IMR-90 (cell line): Measurements from ENCODE around the gene HDAC9. TPM values are rescaled to one million over a fixed set of nuclear protein-coding genes. Genes with fewer than 3 reads are reported as not detected.

Source experiments
- ATAC-seq: fragments of 200-7000 bp; cut with Tn5 transposase; 2 replicates; pipeline ENCODE4 v1.9.1; 2020; ENCODE audit warnings: low read depth, mild to moderate bottlenecking, moderate library complexity
- BruUV-seq: library from RNA; stranded (reverse); fragments of 400-500 nt; replicated peaks from 2 replicates; lab custom pipeline; 2021; lab: Mats Ljungman, UMichigan
- CTCF ChIA-PET: fragments of 300-600 bp; formaldehyde crosslinking; extraction: SDS; loops from one replicate; lab custom pipeline; 2021; ENCODE audit warnings: antibody characterized with exemption; lab: Yijun Ruan, JAX
- POLR2A ChIA-PET: fragments of 300-600 bp; sonication (Branson Sonifier 250); formaldehyde crosslinking; loops from one replicate; lab custom pipeline; 2022; ENCODE audit warnings: antibody characterized with exemption; ENCODE audit not compliant: unreplicated experiment; lab: Charles Lee
- DNase-seq: peaks from one replicate; pipeline ENCODE4 v3.0.0; 2013
- H2AFZ ChIP-seq: replicated peaks from 2 replicates; pipeline ENCODE3; 2013; ENCODE audit warnings: low read length, mild to moderate bottlenecking; ENCODE audit not compliant: poor library complexity
- H2AK5ac ChIP-seq: 2 replicates; pipeline ENCODE4 v1.6.1; 2013; ENCODE audit warnings: low read depth, low read length, inconsistent platforms
- H2AK9ac ChIP-seq: replicated peaks from 2 replicates; pipeline ENCODE3; 2013; ENCODE audit warnings: mild to moderate bottlenecking, low read depth, low read length, moderate library complexity; ENCODE audit not compliant: poor library complexity
- H2BK120ac ChIP-seq: 2 replicates; pipeline ENCODE4 v1.6.1; 2013; ENCODE audit warnings: low read depth, low read length, inconsistent platforms
- H2BK15ac ChIP-seq: 3 replicates; pipeline ENCODE4 v1.6.1; 2013; ENCODE audit warnings: low read depth, low read length, inconsistent platforms
- H2BK20ac ChIP-seq: 2 replicates; pipeline ENCODE4 v1.6.1; 2013; ENCODE audit warnings: low read depth, mild to moderate bottlenecking, inconsistent platforms, low read length, moderate library complexity
- H2BK5ac ChIP-seq: 2 replicates; pipeline ENCODE4 v1.6.1; 2013; ENCODE audit warnings: mild to moderate bottlenecking, low read depth, low read length, inconsistent platforms; ENCODE audit not compliant: poor library complexity, severe bottlenecking
- H3K14ac ChIP-seq: replicated peaks from 2 replicates; pipeline ENCODE4 v1.6.1; 2013; ENCODE audit warnings: low read depth, low read length, inconsistent platforms
- H3K18ac ChIP-seq: 2 replicates; pipeline ENCODE4 v1.6.1; 2013; ENCODE audit warnings: low read depth, low read length, control low read depth
- H3K23ac ChIP-seq: 2 replicates; pipeline ENCODE4 v1.6.1; 2013; ENCODE audit warnings: low read depth, low read length, inconsistent platforms
- H3K27ac ChIP-seq: 2 replicates; pipeline ENCODE4 v1.5.1; 2013; ENCODE audit warnings: mild to moderate bottlenecking, control low read depth, low read length; ENCODE audit not compliant: insufficient read depth
- H3K27me3 ChIP-seq: 2 replicates; pipeline ENCODE4 v1.6.1; 2013; ENCODE audit warnings: low read length; ENCODE audit not compliant: control insufficient read depth, insufficient read depth
- H3K36me3 ChIP-seq: 2 replicates; pipeline ENCODE4 v1.6.1; 2013; ENCODE audit warnings: low read length, mixed read lengths; ENCODE audit not compliant: control insufficient read depth, insufficient read depth
- H3K4ac ChIP-seq: 2 replicates; pipeline ENCODE4 v1.6.1; 2013; ENCODE audit warnings: low read depth, low read length, inconsistent platforms
- H3K4me1 ChIP-seq: 2 replicates; pipeline ENCODE4 v1.6.1; 2013; ENCODE audit warnings: low read length, mixed read lengths; ENCODE audit not compliant: control insufficient read depth, insufficient read depth
- H3K4me2 ChIP-seq: 2 replicates; pipeline ENCODE4 v1.6.1; 2013; ENCODE audit warnings: low read depth, mild to moderate bottlenecking, control low read depth, low read length, moderate library complexity
- H3K4me3 ChIP-seq: 2 replicates; pipeline ENCODE4 v1.5.1; 2013; ENCODE audit warnings: low read depth, mild to moderate bottlenecking, control low read depth, low read length, moderate library complexity; ENCODE audit not compliant: insufficient read depth
- H3K56ac ChIP-seq: 2 replicates; pipeline ENCODE4 v1.6.1; 2013; ENCODE audit warnings: low read length, inconsistent platforms; ENCODE audit not compliant: insufficient read depth; ENCODE audit errors: extremely low read depth
- H3K79me1 ChIP-seq, 2 experiments: 2 replicates each; pipeline ENCODE4 v1.6.1; 2013; ENCODE audit warnings: low read length in 2 of 2, inconsistent platforms in 1 of 2, low read depth in 1 of 2
- H3K9ac ChIP-seq: 2 replicates; pipeline ENCODE4 v1.6.1; 2013; ENCODE audit warnings: low read depth, low read length, control low read depth
- H3K9me1 ChIP-seq: 2 replicates; pipeline ENCODE4 v1.6.1; 2013; ENCODE audit warnings: low read length, inconsistent platforms; ENCODE audit not compliant: insufficient read depth
- H3K9me3 ChIP-seq: 2 replicates; pipeline ENCODE4 v1.6.1; 2013; ENCODE audit warnings: low read length; ENCODE audit not compliant: control insufficient read depth, insufficient read depth
- H4K20me1 ChIP-seq: 2 replicates; pipeline ENCODE4 v1.6.1; 2013; ENCODE audit warnings: low read length, inconsistent platforms; ENCODE audit not compliant: insufficient read depth
- H4K5ac ChIP-seq: 2 replicates; pipeline ENCODE4 v1.6.1; 2013; ENCODE audit warnings: mild to moderate bottlenecking, low read depth, low read length, control low read depth
- H4K8ac ChIP-seq, 2 experiments: 2 replicates each; pipeline ENCODE4 v1.6.1; 2013; ENCODE audit warnings: low read depth in 2 of 2, low read length in 2 of 2, control low read depth in 1 of 2, inconsistent platforms in 1 of 2
- H4K91ac ChIP-seq: 2 replicates; pipeline ENCODE4 v1.6.1; 2013; ENCODE audit warnings: low read depth, low read length, inconsistent platforms; ENCODE audit not compliant: insufficient read depth
- BHLHE40 ChIP-seq: fragments of 150-350 bp; IDR thresholded peaks from 2 replicates; pipeline ENCODE4 v1.6.1; 2016; ENCODE audit warnings: mild to moderate bottlenecking, low read depth, low read length
- CEBPB ChIP-seq: IDR thresholded peaks from 2 replicates; pipeline ENCODE4 v1.6.1; 2012; ENCODE audit warnings: low read depth, low read length, improper control_type of control experiment
- CHD1 ChIP-seq: IDR thresholded peaks from 2 replicates; pipeline ENCODE4 v1.6.1; 2012; ENCODE audit warnings: low read depth, low read length, improper control_type of control experiment
- NFE2L2 ChIP-seq: fragments of 150-350 bp; IDR thresholded peaks from 2 replicates; pipeline ENCODE4 v1.6.1; 2016; ENCODE audit warnings: low read depth, mild to moderate bottlenecking, low read length
- POLR2A ChIP-seq: IDR thresholded peaks from 2 replicates; pipeline ENCODE4 v1.6.1; 2012; ENCODE audit warnings: mild to moderate bottlenecking, low read depth, low read length
- RFX5 ChIP-seq: IDR thresholded peaks from 2 replicates; pipeline ENCODE4 v1.8.0; 2012; ENCODE audit warnings: low read depth, mild to moderate bottlenecking, low read length, moderate library complexity
- WGBS, 2 experiments: methylation state at CpG; one replicate each; pipeline versions ENCODE4 v1.1.5 to v1.1.7; 2013; ENCODE audit warnings: missing lambda C conversion rate in 2 of 2; ENCODE audit not compliant: insufficient read length in 1 of 2; ENCODE audit errors: extremely low coverage in 2 of 2; 5-methylcytosine and 5-hydroxymethylcytosine counted together
- dilution Hi-C: fragments of 300-500 bp; cut with HindIII; formaldehyde crosslinking; loops from one replicate; pipeline ENCODE4 v1.14.3; 2018; ENCODE audit warnings: low sequenced_read_pairs; ENCODE audit not compliant: unreplicated experiment
- in situ Hi-C: fragments of 300-500 bp; cut with MboI; formaldehyde crosslinking; loops from 3 replicates; pipeline ENCODE4 v1.14.3; 2019; ENCODE audit warnings: low sequenced_read_pairs, inconsistent platforms, mixed read lengths
- intact Hi-C: fragments of 100-400 bp; cut with micrococcal nuclease; formaldehyde crosslinking; loops from 2 replicates; pipeline ENCODE4 v1.10.0; 2022
- polyA plus RNA-seq, 3 experiments: library from polyadenylated mRNA; depleted of rRNA; stranded (reverse); fragments of >200 nt; gene quantifications; 2 replicates each; pipeline ENCODE4 v1.2.3, GENCODE V29; 2012; ENCODE audit warnings: low replicate concordance in 1 of 3
- total RNA-seq: library from RNA; depleted of rRNA; stranded (reverse); fragments of >200 nt; gene quantifications from 2 replicates; pipeline ENCODE4 v1.2.3, GENCODE V29; 2012

Gene HDAC9
- total and polyA plus RNA-seq, 2 of the 4 experiments (the other 2 are of a cell fraction) = 4.3 to 24.7 TPM

DNA sequence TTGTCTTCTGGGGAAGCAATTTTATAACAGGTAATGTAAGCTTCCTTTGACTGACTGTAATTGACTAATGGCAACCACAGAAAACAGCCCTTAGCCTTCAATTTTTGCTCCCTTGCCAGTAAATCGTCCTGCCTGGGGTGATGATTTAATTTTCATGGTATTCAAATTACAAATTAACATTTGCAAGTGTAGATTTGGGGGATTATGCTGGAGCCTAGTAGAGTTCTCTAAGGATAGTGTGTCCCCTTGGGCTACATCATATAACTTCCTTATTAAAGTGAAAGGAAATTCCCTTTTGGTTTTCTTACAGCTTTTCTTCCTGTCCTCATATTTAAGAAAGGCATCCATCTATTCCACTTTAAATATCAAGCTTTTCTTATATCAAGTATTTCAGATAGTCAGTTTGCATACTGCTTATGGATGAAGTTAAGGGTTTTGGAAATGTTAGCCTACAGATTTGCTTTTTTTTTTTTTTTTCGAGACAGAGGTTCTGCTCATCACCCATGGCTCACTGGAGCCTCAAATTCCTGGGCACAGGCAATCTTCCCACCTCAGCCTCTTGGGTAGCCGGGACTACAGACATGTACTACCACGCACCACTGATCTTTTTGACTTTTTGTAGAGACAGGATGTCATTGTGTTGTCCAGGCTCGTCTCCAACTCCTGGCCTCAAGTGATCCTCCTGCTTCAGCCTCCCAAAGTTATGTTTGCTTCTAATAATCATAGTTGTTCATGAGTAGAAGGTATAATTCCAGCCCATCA, 35.9 kb upstream of the HDAC9 start:
- Histone ChIP-seq H3K27me3 (no peaks in the 10 kb centered on the region), H2BK15ac (no peak overlapping the region), H2AK9ac (no peak overlapping the region), H3K23ac (no peak overlapping the region), H3K9ac (no peak overlapping the region), H3K56ac (no peak overlapping the region), H3K9me1 (no peaks in the 10 kb centered on the region), H3K36me3 (no peaks in the 10 kb centered on the region), H3K79me1 (no peaks in the 10 kb centered on the region), H3K27ac (no peak overlapping the region), H3K4ac (no peak overlapping the region), H2AK5ac (peak overlapping the region; percentile 52; the same call in 1 of the 2 replicates), H4K20me1 (no peaks in the 10 kb centered on the region), H4K8ac (peak overlapping the region in 1 of 2 experiments; percentile 15; a peak in 1 of 4 replicates), H2AFZ (no peak overlapping the region), H3K14ac (no peak overlapping the region), H3K4me1 (no peaks in the 10 kb centered on the region), H3K4me3 (no peak overlapping the region), H3K18ac (no peak overlapping the region), H2BK120ac (no peak overlapping the region), H2BK20ac (no peak overlapping the region), H4K5ac (no peak overlapping the region), H4K91ac (no peak overlapping the region), H3K4me2 (no peak overlapping the region; the same call in 1 of the 2 replicates), H3K9me3 (no peaks in the 10 kb centered on the region), H2BK5ac (no peak overlapping the region)
- DNase-seq (no peak), ATAC-seq (no peak)
- in situ Hi-C loops (no loop called here), intact Hi-C loops (no loop called here), dilution Hi-C loops (no loop called here)
- ChIA-PET POLR2A (no interaction called here), CTCF (interaction anchor here (0.7 kb wide), 1 partner anchor 66 kb away, joined by 5 read pairs; no protein-coding TSS in a partner anchor)
- no CpG with 5 or more reads among the region's 5 CpGs for WGBS, 2 experiments
- BruUV-seq = no TSS peak
- TF ChIP-seq POLR2A = no peak
- TF ChIP-seq BHLHE40 = no peak
- no peak for TF ChIP-seq NFE2L2
- TF ChIP-seq CHD1 = no peak
- TF ChIP-seq RFX5 = no peak
- TF ChIP-seq CEBPB = no peak
